ENCODE data around the gene GINM1. TPM values are rescaled to one million over a fixed set of nuclear protein-coding genes. Genes with fewer than 3 reads are reported as not detected.

The GINM1 gene
- total RNA-seq, 1 experiment from 2014 or later: 14.5 TPM

DNA sequence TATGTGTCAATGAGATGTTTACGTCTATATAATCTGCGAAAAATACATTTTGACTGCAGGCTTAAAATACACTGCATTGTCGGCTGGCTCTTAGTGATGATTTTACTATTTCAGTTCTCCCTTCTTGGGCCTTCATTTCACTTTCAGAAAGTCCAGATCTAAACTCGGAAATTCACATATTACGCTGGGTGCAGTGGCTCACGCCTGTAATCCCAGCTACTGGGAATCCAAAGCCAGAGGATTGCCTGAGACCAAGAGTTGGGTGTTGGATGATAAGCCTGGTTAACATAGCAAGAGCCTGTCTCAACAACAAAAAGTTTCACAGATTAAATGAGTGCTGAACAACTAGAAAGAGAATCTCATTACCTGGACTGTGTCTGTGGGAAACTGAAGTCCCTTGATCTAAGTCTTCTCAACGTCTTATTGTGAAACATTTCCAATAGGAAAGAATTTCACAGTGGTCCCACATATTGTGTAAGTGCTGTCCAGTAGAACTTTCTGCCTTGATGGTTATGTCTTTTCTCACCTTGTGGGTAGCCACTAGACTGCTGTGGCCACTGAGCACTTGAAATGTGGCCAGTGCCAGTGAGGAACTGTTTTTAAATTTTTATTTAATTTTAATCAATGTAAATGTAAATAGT lies 1.9 kb downstream of the GINM1 start:
- no peaks in the 10 kb centered on the region for H3K9me2 ChIP-seq (ENCODE audit: insufficient read depth)
- H4K20me1 ChIP-seq (ENCODE audit: insufficient read depth): no peaks in the 10 kb centered on the region; the same call in 1 of the 2 replicates
- H3K9me3 ChIP-seq (ENCODE audit: insufficient read depth, low read depth): no peaks in the 10 kb centered on the region
- no TSS peak for BruUV-seq (replicated peaks)
- ChIA-PET CTCF (no interaction called here), POLR2A (ENCODE audit: unreplicated experiment) (no interaction called here)
- H2AFZ ChIP-seq: no peak overlapping the region
- no peak overlapping the region for H3K4me3 ChIP-seq
- intact Hi-C loops (cut with micrococcal nuclease; ENCODE audit: unreplicated experiment): loop anchor here (5.0 to 10.0 kb wide), 3 partner anchors 79 to 354 kb away; partner anchors contain the start of genes KATNA1, LRP11 and RAET1G
- no peak overlapping the region for H3K27ac ChIP-seq
- peak overlapping the region; percentile 87; the same call in 1 of the 2 replicates for H3K4me2 ChIP-seq
- no peaks in the 10 kb centered on the region for H3K36me3 ChIP-seq (ENCODE audit: low read depth)
- H3F3A ChIP-seq (ENCODE audit: insufficient read depth, low read depth): peaks cover 34% of the 10 kb centered on the region
- no peaks in the 10 kb centered on the region for H3K27me3 ChIP-seq (ENCODE audit: insufficient read depth, low read depth)
- peaks cover 24% of the 10 kb centered on the region for H3K4me1 ChIP-seq (replicated peaks; ENCODE audit: insufficient read depth)
- DNase-seq: no peak
- TF ChIP-seq, protein P1, sequence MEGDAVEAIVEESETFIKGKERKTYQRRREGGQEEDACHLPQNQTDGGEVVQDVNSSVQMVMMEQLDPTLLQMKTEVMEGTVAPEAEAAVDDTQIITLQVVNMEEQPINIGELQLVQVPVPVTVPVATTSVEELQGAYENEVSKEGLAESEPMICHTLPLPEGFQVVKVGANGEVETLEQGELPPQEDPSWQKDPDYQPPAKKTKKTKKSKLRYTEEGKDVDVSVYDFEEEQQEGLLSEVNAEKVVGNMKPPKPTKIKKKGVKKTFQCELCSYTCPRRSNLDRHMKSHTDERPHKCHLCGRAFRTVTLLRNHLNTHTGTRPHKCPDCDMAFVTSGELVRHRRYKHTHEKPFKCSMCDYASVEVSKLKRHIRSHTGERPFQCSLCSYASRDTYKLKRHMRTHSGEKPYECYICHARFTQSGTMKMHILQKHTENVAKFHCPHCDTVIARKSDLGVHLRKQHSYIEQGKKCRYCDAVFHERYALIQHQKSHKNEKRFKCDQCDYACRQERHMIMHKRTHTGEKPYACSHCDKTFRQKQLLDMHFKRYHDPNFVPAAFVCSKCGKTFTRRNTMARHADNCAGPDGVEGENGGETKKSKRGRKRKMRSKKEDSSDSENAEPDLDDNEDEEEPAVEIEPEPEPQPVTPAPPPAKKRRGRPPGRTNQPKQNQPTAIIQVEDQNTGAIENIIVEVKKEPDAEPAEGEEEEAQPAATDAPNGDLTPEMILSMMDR (conservative IDR thresholded peaks at IDR 0.05): no peak
- TF ChIP-seq EZH2 (IDR thresholded peaks at IDR 0.05; ENCODE audit: low read depth): no peak
- peaks cover 39% of the 10 kb centered on the region for H3K79me2 ChIP-seq (ENCODE audit: low read depth)

DNA sequence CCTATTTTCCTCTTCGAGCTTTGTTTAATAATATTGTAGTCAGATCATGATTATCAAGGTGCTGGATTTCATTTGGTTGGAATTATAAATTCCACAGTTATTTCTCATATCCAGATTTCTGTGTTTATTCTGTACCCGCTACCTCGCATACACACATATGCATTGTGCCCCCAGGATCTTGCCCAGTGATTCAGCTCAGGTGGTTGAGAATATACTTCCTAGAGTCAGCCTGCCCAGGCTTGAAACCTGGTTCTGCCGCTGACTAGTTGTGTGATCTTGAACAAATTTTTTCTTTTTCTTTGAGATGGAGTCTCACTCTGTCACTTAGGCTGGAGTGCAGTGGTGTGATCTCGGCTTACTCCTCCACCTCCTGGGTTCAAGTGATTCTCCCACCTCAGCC lies 14.7 kb downstream of the GINM1 start:
- Histone ChIP-seq H3K79me2 (ENCODE audit: low read depth) (no peaks in the 10 kb centered on the region), H3K4me1 (replicated peaks; ENCODE audit: insufficient read depth) (no peaks in the 10 kb centered on the region), H3K36me3 (ENCODE audit: low read depth) (no peaks in the 10 kb centered on the region), H3K9me3 (ENCODE audit: insufficient read depth, low read depth) (no peaks in the 10 kb centered on the region), H3F3A (ENCODE audit: insufficient read depth, low read depth) (no peaks in the 10 kb centered on the region), H3K4me2 (no peak overlapping the region), H3K27ac (no peak overlapping the region), H3K27me3 (ENCODE audit: insufficient read depth, low read depth) (no peaks in the 10 kb centered on the region), H4K20me1 (ENCODE audit: insufficient read depth) (no peaks in the 10 kb centered on the region), H3K9me2 (ENCODE audit: insufficient read depth) (no peaks in the 10 kb centered on the region), H3K4me3 (no peak overlapping the region), H2AFZ (no peak overlapping the region)
- intact Hi-C loops (cut with micrococcal nuclease; ENCODE audit: unreplicated experiment): no loop called here
- no TSS peak for BruUV-seq (replicated peaks)
- ChIA-PET POLR2A (ENCODE audit: unreplicated experiment) (no interaction called here), CTCF (no interaction called here)
- DNase-seq: no peak
- TF ChIP-seq EZH2 (IDR thresholded peaks at IDR 0.05; ENCODE audit: low read depth): no peak
- TF ChIP-seq, protein P1 (conservative IDR thresholded peaks at IDR 0.05): no peak

DNA sequence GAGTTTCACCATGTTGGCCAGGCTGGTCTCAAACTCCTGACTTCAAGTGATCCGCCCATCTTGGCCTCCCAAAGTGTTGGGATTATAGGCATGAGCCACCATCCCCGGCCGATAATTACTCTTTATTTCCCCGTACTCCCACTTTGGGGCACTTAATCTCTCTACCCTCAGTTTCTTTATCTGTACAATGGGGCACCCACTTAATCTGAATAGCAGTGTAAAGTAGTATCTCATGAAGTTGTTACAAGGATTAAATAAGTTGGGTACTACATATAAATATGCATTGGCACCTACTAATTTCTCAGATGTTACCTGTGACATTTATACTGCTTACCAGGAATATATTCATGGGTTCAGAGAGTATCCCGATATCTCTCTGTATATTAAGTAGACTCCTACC lies 15.2 kb downstream of the GINM1 start:
- intact Hi-C loops (cut with micrococcal nuclease; ENCODE audit: unreplicated experiment): no loop called here
- DNase-seq: no peak
- no peak overlapping the region for H2AFZ ChIP-seq

More for the DNA sequence above, 15.2 kb downstream of the GINM1 start:
- Histone ChIP-seq H3K4me3 (no peak overlapping the region), H3K27ac (no peak overlapping the region), H4K20me1 (ENCODE audit: insufficient read depth) (no peaks in the 10 kb centered on the region), H3K79me2 (ENCODE audit: low read depth) (no peaks in the 10 kb centered on the region), H3K4me1 (replicated peaks; ENCODE audit: insufficient read depth) (no peaks in the 10 kb centered on the region), H3K4me2 (no peak overlapping the region), H3F3A (ENCODE audit: insufficient read depth, low read depth) (no peaks in the 10 kb centered on the region), H3K27me3 (ENCODE audit: insufficient read depth, low read depth) (no peaks in the 10 kb centered on the region), H3K36me3 (ENCODE audit: low read depth) (no peaks in the 10 kb centered on the region), H3K9me3 (ENCODE audit: insufficient read depth, low read depth) (no peaks in the 10 kb centered on the region), H3K9me2 (ENCODE audit: insufficient read depth) (no peaks in the 10 kb centered on the region)
- no TSS peak for BruUV-seq (replicated peaks)
- CTCF ChIA-PET: no interaction called here
- TF ChIP-seq, protein P1 (conservative IDR thresholded peaks at IDR 0.05): no peak
- POLR2A ChIA-PET (ENCODE audit: unreplicated experiment): no interaction called here

All from PC-9 (cell line).